DND-41 (cell line): ENCODE results near the gene ARHGAP8.

Experiments
- CTCF ChIP-seq: IDR thresholded peaks from 2 replicates; pipeline ENCODE4 v1.5.1; 2012; ENCODE audit warnings: borderline replicate concordance, low read length, moderate library complexity, mild to moderate bottlenecking; ENCODE audit not compliant: poor library complexity, severe bottlenecking; ENCODE audit errors: extremely low read depth
- EZH2 ChIP-seq: IDR thresholded peaks from 3 replicates; pipeline ENCODE4 v1.6.1; 2012; ENCODE audit warnings: borderline replicate concordance, low read depth, mild to moderate bottlenecking, moderate library complexity, low read length, inconsistent platforms; ENCODE audit not compliant: severe bottlenecking

- TF ChIP-seq EZH2 (no peak), CTCF (no peak)
These were observed 62.1 kb downstream of the ARHGAP8 start for GRCh38 chr22:44814266-44815098.
